ENCODE measurements around the gene DOCK7. TPM values are rescaled to one million over a fixed set of nuclear protein-coding genes. Genes with fewer than 3 reads are reported as not detected.

Gene DOCK7
- total and polyA plus RNA-seq, 2 donors: 7.4 to 19.2 TPM

- H3K27ac ChIP-seq (ENCODE audit: low read depth in 1 of 2, low read length in 1 of 2): peak overlapping the region in 1 of 2 donors; percentile 99
- DNase-seq (ENCODE audit: low read depth in 6 of 9, low spot score in 9 of 9): peak in 3 of 9 donors; percentile 6 to 47 (median 22)
- H3K36me3 ChIP-seq (ENCODE audit: control insufficient read depth in 2 of 2, insufficient read depth in 2 of 2, low read length in 1 of 2): peaks cover 0 to 21% of the 10 kb centered on the region in 2 donors
- under 1% methylated on average over 7 of the region's 7 CpGs for WGBS
- H3K9me3 ChIP-seq (ENCODE audit: control insufficient read depth in 2 of 2, insufficient read depth in 1 of 2, low read length in 1 of 2): no peaks in the 10 kb centered on the region
- H3K4me1 ChIP-seq (ENCODE audit: control insufficient read depth in 2 of 2, insufficient read depth in 2 of 2, low read length in 2 of 2): peaks cover 0 to 15% of the 10 kb centered on the region in 2 donors
- H3K4me3 ChIP-seq (ENCODE audit: low read length in 2 of 2): peak overlapping the region; percentile 64 to 97
- H3K27me3 ChIP-seq (ENCODE audit: control insufficient read depth in 2 of 2, insufficient read depth in 1 of 2, low read length in 1 of 2): no peaks in the 10 kb centered on the region
These were observed 250.0 kb downstream of the DOCK7 start for GRCh38 chr1:62438163-62438562.

- H3K4me3 ChIP-seq (ENCODE audit: low read length in 2 of 2): peak overlapping the region; percentile 64 to 97
- WGBS: under 1% methylated on average over 68 of the region's 68 CpGs
- H3K36me3 ChIP-seq (ENCODE audit: control insufficient read depth in 2 of 2, insufficient read depth in 2 of 2, low read length in 1 of 2): peaks cover 0 to 14% of the 10 kb centered on the region in 2 donors
- no peaks in the 10 kb centered on the region for H3K9me3 ChIP-seq (ENCODE audit: control insufficient read depth in 2 of 2, insufficient read depth in 1 of 2, low read length in 1 of 2)
- peak overlapping the region; percentile 99 to 100 for H3K27ac ChIP-seq (ENCODE audit: low read depth in 1 of 2, low read length in 1 of 2)
- no peaks in the 10 kb centered on the region for H3K27me3 ChIP-seq (ENCODE audit: control insufficient read depth in 2 of 2, insufficient read depth in 1 of 2, low read length in 1 of 2)
- DNase-seq (ENCODE audit: low read depth in 6 of 9, low spot score in 9 of 9): peak in 3 of 9 donors; percentile 9 to 58 (median 17)
- H3K4me1 ChIP-seq (ENCODE audit: control insufficient read depth in 2 of 2, insufficient read depth in 2 of 2, low read length in 2 of 2): peaks cover 0 to 15% of the 10 kb centered on the region in 2 donors
These were observed 250.8 kb downstream of the DOCK7 start for GRCh38 chr1:62437273-62437940.

- Histone ChIP-seq H3K36me3 (ENCODE audit: control insufficient read depth in 2 of 2, insufficient read depth in 2 of 2, low read length in 1 of 2) (peaks cover 0 to 11% of the 10 kb centered on the region in 2 donors), H3K27me3 (ENCODE audit: control insufficient read depth in 2 of 2, insufficient read depth in 1 of 2, low read length in 1 of 2) (no peaks in the 10 kb centered on the region), H3K9me3 (ENCODE audit: control insufficient read depth in 2 of 2, insufficient read depth in 1 of 2, low read length in 1 of 2) (no peaks in the 10 kb centered on the region), H3K27ac (ENCODE audit: low read depth in 1 of 2, low read length in 1 of 2) (peak within 1 kb of the TSS; percentile 99 to 100), H3K4me1 (ENCODE audit: control insufficient read depth in 2 of 2, insufficient read depth in 2 of 2, low read length in 2 of 2) (peaks cover 0 to 15% of the 10 kb centered on the region in 2 donors), H3K4me3 (ENCODE audit: low read length in 2 of 2) (peak within 1 kb of the TSS; percentile 64 to 97)
- WGBS: under 1% methylated on average over 76 of the region's 76 CpGs
- peak; percentile 94 to 100 (median 99) for DNase-seq (ENCODE audit: low read depth in 6 of 9, low spot score in 9 of 9)
These were observed 251.5 kb downstream of the DOCK7 start, which contains the start of gene USP1 for GRCh38 chr1:62436466-62437272. USP1 (plus strand) TSS chr1:62437049; CDS start chr1:62439868, 2,819 bp downstream.

GRCh38 chr1:62436039-62436465 is 252.1 kb downstream of the DOCK7 start:
- no peaks in the 10 kb centered on the region for H3K27me3 ChIP-seq (ENCODE audit: control insufficient read depth in 2 of 2, insufficient read depth in 1 of 2, low read length in 1 of 2)
- H3K4me1 ChIP-seq (ENCODE audit: control insufficient read depth in 2 of 2, insufficient read depth in 2 of 2, low read length in 2 of 2): peaks cover 0 to 15% of the 10 kb centered on the region in 2 donors
- WGBS: under 1% methylated on average over 45 of the region's 45 CpGs
- H3K27ac ChIP-seq (ENCODE audit: low read depth in 1 of 2, low read length in 1 of 2): peak overlapping the region; percentile 99 to 100
- no peaks in the 10 kb centered on the region for H3K9me3 ChIP-seq (ENCODE audit: control insufficient read depth in 2 of 2, insufficient read depth in 1 of 2, low read length in 1 of 2)
- H3K36me3 ChIP-seq (ENCODE audit: control insufficient read depth in 2 of 2, insufficient read depth in 2 of 2, low read length in 1 of 2): peaks cover 0 to 5% of the 10 kb centered on the region in 2 donors
- peak in 2 of 9 donors; percentile 92 to 97 for DNase-seq (ENCODE audit: low read depth in 6 of 9, low spot score in 9 of 9)
- peak overlapping the region; percentile 64 to 97 for H3K4me3 ChIP-seq (ENCODE audit: low read length in 2 of 2)

GRCh38 chr1:62435231-62436038 is 252.8 kb downstream of the DOCK7 start:
- H3K36me3 ChIP-seq (ENCODE audit: control insufficient read depth in 2 of 2, insufficient read depth in 2 of 2, low read length in 1 of 2): peaks cover 0 to 1% of the 10 kb centered on the region in 2 donors
- no peaks in the 10 kb centered on the region for H3K27me3 ChIP-seq (ENCODE audit: control insufficient read depth in 2 of 2, insufficient read depth in 1 of 2, low read length in 1 of 2)
- H3K4me3 ChIP-seq (ENCODE audit: low read length in 2 of 2): peak overlapping the region; percentile 64 to 97
- WGBS: 54% methylated on average over 31 of the region's 31 CpGs
- H3K9me3 ChIP-seq (ENCODE audit: control insufficient read depth in 2 of 2, insufficient read depth in 1 of 2, low read length in 1 of 2): no peaks in the 10 kb centered on the region
- H3K27ac ChIP-seq (ENCODE audit: low read depth in 1 of 2, low read length in 1 of 2): peak overlapping the region; percentile 99 to 100
- H3K4me1 ChIP-seq (ENCODE audit: control insufficient read depth in 2 of 2, insufficient read depth in 2 of 2, low read length in 2 of 2): peaks cover 0 to 13% of the 10 kb centered on the region in 2 donors
- DNase-seq (ENCODE audit: low read depth in 6 of 9, low spot score in 9 of 9): peak in 1 of 9 donors; percentile 2

- WGBS: 96% methylated on average over 12 of the region's 12 CpGs
- peaks cover 0 to 13% of the 10 kb centered on the region in 2 donors for H3K4me1 ChIP-seq (ENCODE audit: control insufficient read depth in 2 of 2, insufficient read depth in 2 of 2, low read length in 2 of 2)
These were observed 253.6 kb downstream of the DOCK7 start for GRCh38 chr1:62434618-62435001.

GRCh38 chr1:62433861-62434617 is 254.1 kb downstream of the DOCK7 start:
- H3K4me3 ChIP-seq (ENCODE audit: low read length in 2 of 2): no peak overlapping the region
- no peaks in the 10 kb centered on the region for H3K36me3 ChIP-seq (ENCODE audit: control insufficient read depth in 2 of 2, insufficient read depth in 2 of 2, low read length in 1 of 2)
- no peaks in the 10 kb centered on the region for H3K27me3 ChIP-seq (ENCODE audit: control insufficient read depth in 2 of 2, insufficient read depth in 1 of 2, low read length in 1 of 2)
- WGBS: 94% methylated on average over 10 of the region's 10 CpGs
- no peak for DNase-seq (ENCODE audit: low read depth in 6 of 9, low spot score in 9 of 9)
- no peaks in the 10 kb centered on the region for H3K9me3 ChIP-seq (ENCODE audit: control insufficient read depth in 2 of 2, insufficient read depth in 1 of 2, low read length in 1 of 2)
- H3K4me1 ChIP-seq (ENCODE audit: control insufficient read depth in 2 of 2, insufficient read depth in 2 of 2, low read length in 2 of 2): peaks cover 0 to 9% of the 10 kb centered on the region in 2 donors
- no peak overlapping the region for H3K27ac ChIP-seq (ENCODE audit: low read depth in 1 of 2, low read length in 1 of 2)

More at GRCh38 chr1:62434618-62435001, 253.6 kb downstream of the DOCK7 start:
- Histone ChIP-seq H3K27me3 (ENCODE audit: control insufficient read depth in 2 of 2, insufficient read depth in 1 of 2, low read length in 1 of 2) (no peaks in the 10 kb centered on the region), H3K36me3 (ENCODE audit: control insufficient read depth in 2 of 2, insufficient read depth in 2 of 2, low read length in 1 of 2) (no peaks in the 10 kb centered on the region), H3K9me3 (ENCODE audit: control insufficient read depth in 2 of 2, insufficient read depth in 1 of 2, low read length in 1 of 2) (no peaks in the 10 kb centered on the region), H3K4me3 (ENCODE audit: low read length in 2 of 2) (no peak overlapping the region), H3K27ac (ENCODE audit: low read depth in 1 of 2, low read length in 1 of 2) (no peak overlapping the region)
- no peak for DNase-seq (ENCODE audit: low read depth in 6 of 9, low spot score in 9 of 9)

GRCh38 chr1:62429581-62429980 is 258.6 kb downstream of the DOCK7 start:
- Histone ChIP-seq H3K4me3 (ENCODE audit: low read length in 2 of 2) (no peak overlapping the region), H3K27ac (ENCODE audit: low read depth in 1 of 2, low read length in 1 of 2) (no peak overlapping the region), H3K27me3 (ENCODE audit: control insufficient read depth in 2 of 2, insufficient read depth in 1 of 2, low read length in 1 of 2) (no peaks in the 10 kb centered on the region), H3K36me3 (ENCODE audit: control insufficient read depth in 2 of 2, insufficient read depth in 2 of 2, low read length in 1 of 2) (no peaks in the 10 kb centered on the region), H3K9me3 (ENCODE audit: control insufficient read depth in 2 of 2, insufficient read depth in 1 of 2, low read length in 1 of 2) (no peaks in the 10 kb centered on the region), H3K4me1 (ENCODE audit: control insufficient read depth in 2 of 2, insufficient read depth in 2 of 2, low read length in 2 of 2) (no peaks in the 10 kb centered on the region)
- WGBS: 98% methylated on average over 2 of the region's 2 CpGs
- DNase-seq (ENCODE audit: low read depth in 6 of 9, low spot score in 9 of 9): no peak
